ENCODE measurements around the gene TMEM190. TPM values are rescaled to one million over a fixed set of nuclear protein-coding genes. Genes with fewer than 3 reads are reported as not detected.
A peak's percentile ranks its signal among the peaks of the same experiment; 100 is the strongest.

TMEM190 gene
- total RNA-seq, 1 donor from 2014 or later = not detected

DNA sequence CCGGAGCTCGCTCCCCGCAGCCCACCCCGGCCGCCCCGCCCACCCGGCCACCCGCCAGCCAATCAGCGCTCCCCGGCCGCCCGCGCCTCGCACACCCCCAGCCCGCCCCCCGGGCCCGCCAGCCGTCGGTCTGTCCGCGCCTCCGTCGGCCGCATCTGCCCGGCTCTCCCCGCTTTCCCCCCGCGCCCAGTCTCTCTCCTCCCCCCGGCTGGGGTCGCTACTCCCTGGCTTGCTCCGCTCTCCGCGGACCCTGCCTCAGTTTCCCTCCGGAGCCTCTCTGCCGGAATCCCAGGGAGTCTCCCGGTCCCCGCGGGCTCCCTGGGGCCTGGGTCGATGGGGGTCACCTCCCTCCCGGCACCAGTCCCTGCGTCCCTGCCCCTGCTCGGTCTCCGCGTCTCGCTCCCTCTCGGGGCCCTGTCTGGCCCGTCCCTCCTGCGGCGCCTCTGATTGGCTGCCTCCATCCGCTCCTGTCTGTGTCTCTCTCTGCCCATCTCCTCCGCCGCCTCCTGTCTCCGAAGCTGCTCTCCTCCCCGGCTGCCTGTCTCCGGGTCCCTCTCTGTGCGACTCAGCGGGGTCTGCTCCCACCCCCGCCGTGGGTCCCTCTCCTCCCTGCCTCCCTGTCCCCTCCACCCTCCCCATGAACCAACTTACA is 6.8 kb upstream of the TMEM190 start:
- Mint-ChIP-seq H3K4me3 (ENCODE audit: unreplicated experiment) (peak overlapping the region; percentile 74), H3K27ac (ENCODE audit: unreplicated experiment) (peak overlapping the region; percentile 69), H3K4me1 (ENCODE audit: unreplicated experiment) (peaks cover 32% of the 10 kb centered on the region), H3K36me3 (ENCODE audit: unreplicated experiment) (no peaks in the 10 kb centered on the region), H3K27me3 (ENCODE audit: unreplicated experiment) (no peaks in the 10 kb centered on the region), H3K9me3 (ENCODE audit: unreplicated experiment) (no peaks in the 10 kb centered on the region)
- TF ChIP-seq, protein P1, sequence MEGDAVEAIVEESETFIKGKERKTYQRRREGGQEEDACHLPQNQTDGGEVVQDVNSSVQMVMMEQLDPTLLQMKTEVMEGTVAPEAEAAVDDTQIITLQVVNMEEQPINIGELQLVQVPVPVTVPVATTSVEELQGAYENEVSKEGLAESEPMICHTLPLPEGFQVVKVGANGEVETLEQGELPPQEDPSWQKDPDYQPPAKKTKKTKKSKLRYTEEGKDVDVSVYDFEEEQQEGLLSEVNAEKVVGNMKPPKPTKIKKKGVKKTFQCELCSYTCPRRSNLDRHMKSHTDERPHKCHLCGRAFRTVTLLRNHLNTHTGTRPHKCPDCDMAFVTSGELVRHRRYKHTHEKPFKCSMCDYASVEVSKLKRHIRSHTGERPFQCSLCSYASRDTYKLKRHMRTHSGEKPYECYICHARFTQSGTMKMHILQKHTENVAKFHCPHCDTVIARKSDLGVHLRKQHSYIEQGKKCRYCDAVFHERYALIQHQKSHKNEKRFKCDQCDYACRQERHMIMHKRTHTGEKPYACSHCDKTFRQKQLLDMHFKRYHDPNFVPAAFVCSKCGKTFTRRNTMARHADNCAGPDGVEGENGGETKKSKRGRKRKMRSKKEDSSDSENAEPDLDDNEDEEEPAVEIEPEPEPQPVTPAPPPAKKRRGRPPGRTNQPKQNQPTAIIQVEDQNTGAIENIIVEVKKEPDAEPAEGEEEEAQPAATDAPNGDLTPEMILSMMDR (IDR thresholded peaks at IDR 0.05) = no peak
- no peak for DNase-seq (ENCODE audit: extremely low spot score, unreplicated experiment)

DNA sequence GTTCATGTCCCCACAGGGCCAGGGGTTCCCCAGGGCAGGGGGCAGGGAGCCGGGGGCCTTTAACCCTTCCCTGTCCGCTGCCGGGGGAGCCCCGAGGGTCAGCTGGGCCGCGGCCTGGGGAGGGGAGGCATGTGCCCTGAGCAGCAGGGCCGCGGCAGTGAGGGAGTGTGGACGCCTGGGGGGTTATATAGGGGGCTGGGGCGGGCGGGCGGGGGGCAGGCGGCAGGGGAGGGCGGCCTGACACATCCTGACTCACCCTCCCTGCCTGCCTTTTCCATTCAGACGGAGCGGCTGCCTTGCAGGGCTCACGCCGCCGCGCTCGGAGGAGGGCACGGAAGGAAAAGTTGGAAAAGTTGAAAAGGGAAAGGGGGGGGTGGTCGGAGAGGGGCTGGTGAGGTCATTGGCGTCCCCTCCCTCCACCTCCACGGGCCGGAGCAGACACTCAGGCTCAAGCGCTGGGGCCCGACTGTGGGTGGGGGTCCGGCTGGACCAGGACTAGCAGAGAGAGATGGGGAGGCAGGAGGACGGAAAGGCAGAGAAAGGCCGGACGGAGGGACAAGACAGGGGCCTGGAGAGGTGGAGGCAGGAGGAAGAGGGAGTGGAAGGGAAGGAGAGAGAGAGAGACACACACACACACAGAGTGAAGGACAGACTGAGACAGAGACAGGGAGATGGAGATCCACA is 6.2 kb upstream of the TMEM190 start, which contains the start of gene IL11:
TSS of gene IL11 (minus strand) at position 159 of the 684 bp plus-strand sequence. CDS start at position 6, 153 bp downstream.
- TF ChIP-seq, protein P1 (IDR thresholded peaks at IDR 0.05) = no peak
- Mint-ChIP-seq H3K9me3 (ENCODE audit: unreplicated experiment) (no peaks in the 10 kb centered on the region), H3K27me3 (ENCODE audit: unreplicated experiment) (no peaks in the 10 kb centered on the region), H3K4me3 (ENCODE audit: unreplicated experiment) (peak within 1 kb of the TSS; percentile 74), H3K4me1 (ENCODE audit: unreplicated experiment) (peaks cover 34% of the 10 kb centered on the region), H3K36me3 (ENCODE audit: unreplicated experiment) (no peaks in the 10 kb centered on the region), H3K27ac (ENCODE audit: unreplicated experiment) (peak within 1 kb of the TSS; percentile 69)
- no peak for DNase-seq (ENCODE audit: extremely low spot score, unreplicated experiment)

DNA sequence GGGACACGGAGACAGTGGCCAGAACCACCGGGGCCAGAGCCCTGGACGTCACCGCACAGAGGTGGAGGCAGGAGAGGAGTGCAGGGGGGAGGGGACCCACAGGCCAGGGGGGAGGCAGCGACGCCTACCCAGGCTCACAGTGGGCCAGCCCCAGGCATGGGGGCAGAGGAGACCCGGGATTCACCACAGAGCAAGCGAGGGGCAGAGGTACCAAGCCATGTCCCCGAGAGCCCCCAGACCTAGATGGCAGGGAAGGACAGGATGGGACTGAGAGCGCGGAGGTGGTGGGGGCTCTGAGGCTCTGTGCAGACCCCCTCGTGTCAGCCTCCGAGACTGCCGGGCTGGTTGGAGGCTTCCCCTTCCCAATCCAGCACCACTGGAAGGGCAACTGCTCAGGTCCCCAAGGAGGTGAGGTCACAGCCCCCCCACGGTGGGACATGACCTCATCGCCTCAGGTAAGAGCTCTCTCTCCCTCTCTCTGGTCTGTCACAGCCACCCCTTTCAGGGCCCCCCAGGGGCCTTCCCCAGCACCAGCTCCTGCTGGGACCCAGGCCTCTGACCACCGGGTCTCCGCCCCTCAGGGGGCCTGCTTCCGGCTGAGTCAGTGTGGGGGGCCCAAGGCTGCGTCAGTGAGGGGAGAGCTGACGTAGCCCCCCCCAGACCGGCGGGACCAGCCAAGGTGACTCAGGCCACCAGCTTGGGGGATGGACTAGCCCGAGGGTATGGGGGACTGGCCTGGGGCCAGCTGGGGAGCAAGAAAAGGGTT is 4.1 kb upstream of the TMEM190 start:
- no peaks in the 10 kb centered on the region for H3K36me3 Mint-ChIP-seq (ENCODE audit: unreplicated experiment)
- no peaks in the 10 kb centered on the region for H3K27me3 Mint-ChIP-seq (ENCODE audit: unreplicated experiment)
- H3K27ac Mint-ChIP-seq (ENCODE audit: unreplicated experiment) = no peak overlapping the region
- no peak for DNase-seq (ENCODE audit: extremely low spot score, unreplicated experiment)
- peaks cover 39% of the 10 kb centered on the region for H3K4me1 Mint-ChIP-seq (ENCODE audit: unreplicated experiment)
- H3K9me3 Mint-ChIP-seq (ENCODE audit: unreplicated experiment) = no peaks in the 10 kb centered on the region
- H3K4me3 Mint-ChIP-seq (ENCODE audit: unreplicated experiment) = no peak overlapping the region
- TF ChIP-seq, protein P1 (IDR thresholded peaks at IDR 0.05) = no peak

DNA sequence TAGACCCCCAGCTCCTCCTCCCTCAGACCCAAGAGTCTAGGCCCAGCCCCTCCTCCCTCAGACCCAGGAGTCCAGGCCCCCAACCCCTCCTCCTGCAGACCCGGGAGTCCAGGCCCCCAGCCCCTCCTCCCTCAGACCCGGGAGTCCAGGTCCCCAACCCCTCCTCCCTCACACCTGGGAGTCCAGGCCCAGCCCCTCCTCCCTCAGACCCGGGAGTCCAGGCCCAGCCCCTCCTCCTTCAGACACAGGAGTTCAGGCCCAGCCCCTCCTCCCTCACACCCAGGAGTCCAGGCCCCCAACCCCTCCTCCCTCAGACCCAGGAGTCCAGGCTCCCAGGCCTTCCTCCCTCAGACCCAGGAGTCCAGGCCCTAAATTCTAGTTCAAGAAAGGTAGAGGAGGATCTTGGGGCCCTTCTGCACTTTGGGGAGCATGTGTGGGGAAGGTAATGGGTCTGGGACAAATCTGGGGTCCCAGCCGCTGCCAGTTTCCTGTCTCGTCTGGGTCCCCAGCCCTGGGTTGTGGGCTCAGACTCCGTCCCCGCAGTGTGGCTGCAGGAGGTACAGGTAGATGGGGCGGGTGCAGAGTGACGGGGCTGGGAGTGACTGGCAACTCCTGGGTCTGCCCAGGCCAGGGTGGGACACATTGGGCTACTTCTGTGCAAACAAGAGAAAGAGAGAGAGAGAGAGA is 3.2 kb upstream of the TMEM190 start:
- peak overlapping the region; percentile 50 for H3K27ac Mint-ChIP-seq (ENCODE audit: unreplicated experiment)
- no peak overlapping the region for H3K4me3 Mint-ChIP-seq (ENCODE audit: unreplicated experiment)
- no peaks in the 10 kb centered on the region for H3K9me3 Mint-ChIP-seq (ENCODE audit: unreplicated experiment)
- DNase-seq (ENCODE audit: extremely low spot score, unreplicated experiment) = no peak
- peaks cover 39% of the 10 kb centered on the region for H3K4me1 Mint-ChIP-seq (ENCODE audit: unreplicated experiment)
- H3K36me3 Mint-ChIP-seq (ENCODE audit: unreplicated experiment) = no peaks in the 10 kb centered on the region
- H3K27me3 Mint-ChIP-seq (ENCODE audit: unreplicated experiment) = no peaks in the 10 kb centered on the region
- TF ChIP-seq, protein P1 (IDR thresholded peaks at IDR 0.05) = no peak
